GM06990 (cell line): ENCODE data around the gene RANBP10.

Experiments
- DNase-seq: peaks from one replicate; pipeline ENCODE4 v3.0.0-alpha.2; 2011; ENCODE audit not compliant: insufficient read length; ENCODE audit errors: extremely low read depth
- H3K27me3 ChIP-seq: replicated peaks from 2 replicates; pipeline ENCODE4 v1.6.0; 2011; ENCODE audit warnings: low read length; ENCODE audit not compliant: control insufficient read depth, insufficient read depth
- H3K36me3 ChIP-seq: 2 replicates; pipeline ENCODE4 v1.5.1; 2011; ENCODE audit warnings: low read length; ENCODE audit not compliant: control insufficient read depth, insufficient read depth
- H3K4me3 ChIP-seq: replicated peaks from 2 replicates; pipeline ENCODE4 v1.5.1; 2011; ENCODE audit warnings: low read depth, mild to moderate bottlenecking, control low read depth, low read length
- CTCF ChIP-seq: IDR thresholded peaks from 2 replicates; pipeline ENCODE4 v1.5.1; 2011; ENCODE audit warnings: low read length, control low read depth, mild to moderate bottlenecking, inconsistent platforms; ENCODE audit not compliant: insufficient read depth, poor library complexity, severe bottlenecking

Gene RANBP10

GRCh38 chr16:67707210-67707609, 99.2 kb downstream of the RANBP10 start:
- DNase-seq: no peak
- no peaks in the 10 kb centered on the region for H3K27me3 ChIP-seq

GRCh38 chr16:67704110-67704509, 102.2 kb downstream of the RANBP10 start:
- TF ChIP-seq CTCF: no peak
- H3K4me3 ChIP-seq: no peak overlapping the region
- H3K36me3 ChIP-seq: no peaks in the 10 kb centered on the region
- no peak for DNase-seq
- no peaks in the 10 kb centered on the region for H3K27me3 ChIP-seq

More at GRCh38 chr16:67707210-67707609, 99.2 kb downstream of the RANBP10 start:
- Histone ChIP-seq H3K36me3 (no peaks in the 10 kb centered on the region), H3K4me3 (no peak overlapping the region)
- no peak for TF ChIP-seq CTCF

GRCh38 chr16:67703626-67704025, 102.7 kb downstream of the RANBP10 start:
- TF ChIP-seq CTCF: no peak
- no peak for DNase-seq
- Histone ChIP-seq H3K4me3 (no peak overlapping the region), H3K27me3 (no peaks in the 10 kb centered on the region), H3K36me3 (no peaks in the 10 kb centered on the region)

GRCh38 chr16:67702130-67702529, 104.2 kb downstream of the RANBP10 start:
- Histone ChIP-seq H3K36me3 (no peaks in the 10 kb centered on the region), H3K27me3 (no peaks in the 10 kb centered on the region), H3K4me3 (no peak overlapping the region)
- TF ChIP-seq CTCF: no peak
- no peak for DNase-seq

GRCh38 chr16:67701420-67701819, 104.9 kb downstream of the RANBP10 start:
- Histone ChIP-seq H3K27me3 (no peaks in the 10 kb centered on the region), H3K36me3 (no peaks in the 10 kb centered on the region), H3K4me3 (no peak overlapping the region)
- no peak for DNase-seq
- TF ChIP-seq CTCF: no peak

GRCh38 chr16:67699265-67699664, 107.1 kb downstream of the RANBP10 start:
- H3K36me3 ChIP-seq: no peaks in the 10 kb centered on the region
- no peaks in the 10 kb centered on the region for H3K27me3 ChIP-seq
- DNase-seq: no peak
- no peak overlapping the region for H3K4me3 ChIP-seq
- TF ChIP-seq CTCF: no peak
